Rectal smooth muscle tissue (tissue), 1 donor: ENCODE data around the gene CFDP1.

Source experiments
- H3K27ac ChIP-seq: one replicate; pipeline ENCODE4 v1.7.0; 2013; ENCODE audit warnings: low read depth, low read length, inconsistent platforms
- H3K27me3 ChIP-seq: one replicate; pipeline ENCODE4 v1.7.0; 2013; ENCODE audit warnings: low read length; ENCODE audit not compliant: control insufficient read depth, insufficient read depth
- H3K36me3 ChIP-seq: one replicate; pipeline ENCODE4 v1.7.0; 2013; ENCODE audit warnings: low read length; ENCODE audit not compliant: control insufficient read depth, insufficient read depth
- H3K4me1 ChIP-seq: one replicate; pipeline ENCODE4 v1.7.0; 2013; ENCODE audit warnings: low read length; ENCODE audit not compliant: control insufficient read depth, insufficient read depth
- H3K4me3 ChIP-seq: one replicate; pipeline ENCODE4 v1.7.0; 2013; ENCODE audit warnings: low read length
- H3K9ac ChIP-seq: one replicate; pipeline ENCODE4 v1.7.0; 2013; ENCODE audit warnings: low read length

CFDP1 gene

GRCh38 chr16:75315539-75316306 is 117.6 kb downstream of the CFDP1 start:
- H3K36me3 ChIP-seq = no peaks in the 10 kb centered on the region
- no peak overlapping the region for H3K4me3 ChIP-seq
- H3K27ac ChIP-seq = no peak overlapping the region
- H3K27me3 ChIP-seq = no peaks in the 10 kb centered on the region
- H3K9ac ChIP-seq = no peak overlapping the region
- no peaks in the 10 kb centered on the region for H3K4me1 ChIP-seq

DNA sequence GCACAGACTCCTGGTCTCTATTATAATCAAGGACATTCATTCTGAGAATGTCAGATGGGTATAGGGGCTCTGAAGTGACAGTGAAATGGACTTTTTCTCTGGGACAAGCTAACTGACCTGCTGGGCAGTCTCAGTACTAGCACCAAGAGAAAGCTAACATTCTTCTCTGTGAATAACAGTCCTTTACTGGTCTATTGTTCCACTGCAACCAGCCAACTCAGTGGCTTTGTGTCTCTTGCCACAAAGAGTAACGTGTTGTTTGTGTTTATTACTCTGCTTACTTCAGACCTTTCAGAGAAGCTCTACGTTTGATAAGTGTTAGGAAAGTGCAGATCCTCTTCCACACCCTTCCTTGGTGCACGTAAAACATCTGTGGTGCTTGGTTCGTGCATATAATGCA is 120.4 kb downstream of the CFDP1 start:
- H3K4me3 ChIP-seq = no peak overlapping the region
- no peaks in the 10 kb centered on the region for H3K4me1 ChIP-seq
- H3K36me3 ChIP-seq = no peaks in the 10 kb centered on the region
- H3K27me3 ChIP-seq = no peaks in the 10 kb centered on the region
- no peak overlapping the region for H3K27ac ChIP-seq
- H3K9ac ChIP-seq = no peak overlapping the region

DNA sequence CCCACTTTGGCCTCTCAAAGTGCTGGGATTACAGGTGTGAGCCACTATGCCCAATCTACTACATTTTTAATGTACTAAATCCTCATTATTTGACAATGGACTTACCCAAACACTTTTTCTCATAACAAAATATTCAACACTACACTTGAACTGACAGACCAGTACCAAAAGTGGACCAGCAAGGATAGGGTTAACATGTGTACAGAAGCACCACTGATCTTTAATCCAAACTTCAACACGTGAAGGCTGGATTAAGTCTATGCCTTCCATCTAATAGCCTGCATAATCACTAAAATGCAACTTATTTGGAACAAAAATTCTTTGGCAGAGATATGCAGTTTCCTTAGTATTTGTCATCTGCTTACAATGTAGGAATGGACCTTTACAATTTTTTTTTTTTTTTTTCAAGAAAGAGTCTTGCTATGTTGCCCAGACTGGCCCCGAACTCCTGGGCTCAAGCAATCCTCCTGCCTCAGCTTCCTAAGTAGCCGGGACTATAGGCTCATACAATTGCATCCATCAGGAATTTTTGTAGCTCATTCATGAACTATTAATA is 121.8 kb downstream of the CFDP1 start:
- Histone ChIP-seq H3K27ac (no peak overlapping the region), H3K27me3 (no peaks in the 10 kb centered on the region), H3K9ac (no peak overlapping the region), H3K4me3 (no peak overlapping the region), H3K4me1 (no peaks in the 10 kb centered on the region), H3K36me3 (no peaks in the 10 kb centered on the region)

GRCh38 chr16:75310541-75310940 is 122.8 kb downstream of the CFDP1 start:
- Histone ChIP-seq H3K9ac (no peak overlapping the region), H3K27ac (no peak overlapping the region), H3K27me3 (no peaks in the 10 kb centered on the region), H3K4me3 (no peak overlapping the region), H3K36me3 (no peaks in the 10 kb centered on the region), H3K4me1 (peaks cover 8% of the 10 kb centered on the region)

DNA sequence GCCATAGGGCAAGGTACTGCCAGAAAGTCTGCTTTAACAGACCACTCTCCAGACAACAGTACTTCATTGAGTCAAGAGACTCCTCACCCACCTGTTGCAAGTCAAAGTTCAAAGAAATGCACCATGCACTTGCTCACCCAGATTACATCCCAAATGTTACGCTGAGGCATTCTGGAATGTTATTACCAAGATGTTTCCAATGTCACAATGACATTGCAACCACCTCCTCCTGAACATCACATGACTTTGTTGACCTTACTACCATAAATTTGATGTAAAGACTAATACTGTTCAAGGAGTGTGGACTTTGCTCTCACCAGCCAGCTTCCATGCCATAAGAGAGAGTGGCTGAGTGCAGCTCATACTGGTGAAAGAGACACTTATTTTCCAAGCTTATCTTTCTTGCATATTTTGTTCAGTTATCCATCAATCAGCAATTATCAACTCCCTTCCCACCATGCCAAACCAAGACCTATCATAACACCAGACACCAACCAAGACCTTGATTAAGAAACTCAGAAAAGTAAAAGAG is 123.3 kb downstream of the CFDP1 start:
- Histone ChIP-seq H3K36me3 (no peaks in the 10 kb centered on the region), H3K4me1 (peaks cover 14% of the 10 kb centered on the region), H3K4me3 (no peak overlapping the region), H3K9ac (no peak overlapping the region), H3K27me3 (no peaks in the 10 kb centered on the region), H3K27ac (no peak overlapping the region)

- H3K27me3 ChIP-seq = no peaks in the 10 kb centered on the region
- peaks cover 17% of the 10 kb centered on the region for H3K4me1 ChIP-seq
- no peak overlapping the region for H3K9ac ChIP-seq
- H3K27ac ChIP-seq = no peak overlapping the region
- no peak overlapping the region for H3K4me3 ChIP-seq
- no peaks in the 10 kb centered on the region for H3K36me3 ChIP-seq
These were observed 124.1 kb downstream of the CFDP1 start for GRCh38 chr16:75309156-75309555.

DNA sequence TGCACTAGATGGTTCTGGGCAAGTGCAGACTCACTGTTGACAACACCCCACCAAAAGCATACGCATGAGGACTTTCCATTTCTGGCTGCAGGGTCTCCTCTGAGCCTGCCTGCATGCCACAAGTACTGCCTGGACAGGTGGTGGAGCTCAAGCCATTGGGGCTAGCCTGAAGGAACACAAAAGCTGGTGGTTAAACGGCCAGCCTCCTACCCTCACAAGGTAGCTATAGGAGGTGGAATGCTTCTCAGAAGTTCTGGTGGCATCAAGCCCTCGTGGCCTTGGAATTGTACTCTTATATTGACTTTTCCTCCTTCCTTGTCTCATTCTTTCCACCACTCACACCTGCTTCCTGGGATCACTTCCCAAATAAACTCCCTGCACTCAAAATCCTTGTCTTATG is 125.3 kb downstream of the CFDP1 start:
- Histone ChIP-seq H3K4me3 (no peak overlapping the region), H3K27me3 (no peaks in the 10 kb centered on the region), H3K4me1 (peaks cover 17% of the 10 kb centered on the region), H3K36me3 (peaks cover 2% of the 10 kb centered on the region), H3K27ac (no peak overlapping the region), H3K9ac (no peak overlapping the region)

GRCh38 chr16:75307506-75307905 is 125.8 kb downstream of the CFDP1 start:
- Histone ChIP-seq H3K36me3 (peaks cover 2% of the 10 kb centered on the region), H3K4me1 (peaks cover 17% of the 10 kb centered on the region), H3K4me3 (no peak overlapping the region), H3K27ac (no peak overlapping the region), H3K27me3 (no peaks in the 10 kb centered on the region), H3K9ac (no peak overlapping the region)

DNA sequence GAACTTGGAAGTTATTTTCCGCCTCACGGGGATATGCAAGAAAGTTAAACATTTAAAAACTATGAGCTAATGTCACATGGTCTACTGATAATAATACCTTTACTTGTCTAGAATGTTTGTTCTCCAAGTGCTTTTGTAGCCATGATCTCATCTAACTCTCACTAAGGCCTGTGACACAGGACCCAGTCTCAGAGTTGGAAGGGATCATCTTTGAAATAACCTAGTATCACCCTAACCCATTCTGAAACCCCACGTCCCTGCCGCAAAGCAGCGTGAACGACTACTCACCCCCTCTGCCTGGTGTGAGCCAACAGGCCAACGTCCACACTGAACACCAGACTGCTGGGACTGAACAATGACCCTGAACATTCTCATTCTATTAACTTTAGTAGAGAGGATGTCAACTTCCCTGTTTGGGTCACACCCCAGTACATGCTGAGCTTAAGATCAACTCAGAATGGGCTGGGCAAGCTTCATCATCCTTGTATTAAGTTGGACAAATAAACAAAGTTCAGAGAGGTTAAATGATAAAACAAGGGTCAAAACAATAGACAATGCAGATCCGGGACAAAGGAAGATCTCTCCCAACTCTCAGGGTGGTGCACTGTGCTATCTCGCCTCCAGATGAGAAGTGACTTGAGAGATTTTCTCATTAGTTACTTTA is 127.1 kb downstream of the CFDP1 start:
- peak overlapping the region; percentile 3 for H3K4me3 ChIP-seq
- H3K36me3 ChIP-seq = peaks cover 2% of the 10 kb centered on the region
- H3K4me1 ChIP-seq = peaks cover 17% of the 10 kb centered on the region
- H3K27me3 ChIP-seq = no peaks in the 10 kb centered on the region
- no peak overlapping the region for H3K9ac ChIP-seq
- H3K27ac ChIP-seq = peak overlapping the region; percentile 88

- H3K4me1 ChIP-seq = peaks cover 17% of the 10 kb centered on the region
- peak overlapping the region; percentile 88 for H3K27ac ChIP-seq
- no peaks in the 10 kb centered on the region for H3K27me3 ChIP-seq
- no peak overlapping the region for H3K9ac ChIP-seq
- peaks cover 2% of the 10 kb centered on the region for H3K36me3 ChIP-seq
- peak overlapping the region; percentile 3 for H3K4me3 ChIP-seq
These were observed 127.8 kb downstream of the CFDP1 start for GRCh38 chr16:75305364-75306098.

- H3K36me3 ChIP-seq = peaks cover 2% of the 10 kb centered on the region
- peak overlapping the region; percentile 88 for H3K27ac ChIP-seq
- H3K4me3 ChIP-seq = no peak overlapping the region
- H3K9ac ChIP-seq = peak overlapping the region; percentile 14
- peaks cover 17% of the 10 kb centered on the region for H3K4me1 ChIP-seq
- H3K27me3 ChIP-seq = no peaks in the 10 kb centered on the region
These were observed 128.6 kb downstream of the CFDP1 start for GRCh38 chr16:75304521-75305363.
